CD4-positive, alpha-beta T cell treated with Interleukin-10 for 1 hour (primary cell): ENCODE measurements around the gene MTA3.
"Not testable (repeated sequence)": the region's sequence is repeated elsewhere in the genome, so short reads cannot be mapped to it uniquely, and the experiment has no call there.

Experiments
- DNase-seq: peaks from one replicate; pipeline ENCODE4 v3.0.0-alpha.2; 2020

MTA3 gene

DNA sequence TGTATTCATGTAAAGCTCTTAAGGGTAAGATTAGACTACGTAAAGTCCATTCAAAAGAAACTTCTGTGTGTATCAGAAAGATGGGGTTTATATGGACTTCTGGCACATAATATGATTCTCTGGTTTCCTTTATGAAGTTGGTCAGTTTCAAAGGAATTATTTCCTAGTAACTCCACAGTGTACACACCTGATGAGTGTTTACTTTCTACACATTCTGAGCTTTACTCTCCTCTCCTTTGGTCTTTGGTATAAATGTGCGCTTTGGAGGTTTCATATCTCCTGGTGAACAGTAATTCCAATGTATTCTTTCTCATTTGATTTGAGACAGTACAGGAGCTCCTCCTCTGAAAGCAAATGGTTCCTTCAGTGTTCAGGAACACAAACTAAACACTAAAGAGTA lies 107.4 kb downstream of the MTA3 start:
- DNase-seq = no peak

DNA sequence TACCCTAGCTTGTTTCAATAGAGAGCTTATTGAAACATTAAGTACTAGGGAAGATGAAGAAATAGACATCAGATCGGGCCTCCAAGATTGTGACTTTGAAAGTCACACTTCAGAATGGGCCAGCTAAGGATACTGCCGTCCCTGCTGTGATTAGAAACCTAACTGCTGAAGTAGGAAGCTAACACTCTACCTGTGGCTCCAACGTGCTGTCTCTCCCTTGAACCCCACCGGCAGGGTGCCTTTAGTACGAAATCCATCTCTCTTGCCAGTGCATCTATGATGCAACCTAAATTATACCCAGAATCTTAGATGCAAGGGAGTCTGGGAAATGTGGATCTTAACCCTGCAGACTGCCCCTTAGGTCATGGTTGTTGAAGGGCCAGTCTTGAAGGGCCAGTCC lies 116.9 kb downstream of the MTA3 start:
- no peak for DNase-seq

DNA sequence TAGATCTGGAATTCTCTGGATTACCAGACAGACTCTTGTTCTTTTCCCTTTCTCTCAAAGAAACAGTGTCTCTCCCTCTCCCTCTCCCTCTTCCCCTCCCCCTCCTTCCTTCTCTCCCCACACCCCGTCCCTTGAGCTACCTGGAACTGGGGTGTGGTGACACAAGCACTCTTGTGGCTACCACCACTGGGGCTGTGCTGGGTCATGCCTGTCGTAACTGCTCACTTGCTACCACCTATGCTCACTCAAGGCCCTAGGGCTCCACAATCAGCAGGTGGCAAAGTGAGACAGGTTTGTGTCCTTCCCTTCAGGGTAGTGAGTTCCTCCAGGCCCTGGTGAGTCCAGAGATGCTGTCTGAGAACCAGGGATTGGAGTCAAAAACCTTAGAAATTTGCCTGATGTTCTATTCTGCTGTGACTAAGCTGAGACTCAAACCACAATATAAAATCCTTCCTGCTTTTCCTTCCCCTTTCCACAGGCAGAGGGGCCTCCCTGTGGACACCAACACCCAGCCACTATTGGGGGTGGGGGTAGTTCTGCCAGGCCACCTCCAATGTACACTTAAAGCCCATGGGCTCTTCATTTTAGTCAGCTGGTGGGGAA lies 124.7 kb downstream of the MTA3 start:
- no peak for DNase-seq

DNA sequence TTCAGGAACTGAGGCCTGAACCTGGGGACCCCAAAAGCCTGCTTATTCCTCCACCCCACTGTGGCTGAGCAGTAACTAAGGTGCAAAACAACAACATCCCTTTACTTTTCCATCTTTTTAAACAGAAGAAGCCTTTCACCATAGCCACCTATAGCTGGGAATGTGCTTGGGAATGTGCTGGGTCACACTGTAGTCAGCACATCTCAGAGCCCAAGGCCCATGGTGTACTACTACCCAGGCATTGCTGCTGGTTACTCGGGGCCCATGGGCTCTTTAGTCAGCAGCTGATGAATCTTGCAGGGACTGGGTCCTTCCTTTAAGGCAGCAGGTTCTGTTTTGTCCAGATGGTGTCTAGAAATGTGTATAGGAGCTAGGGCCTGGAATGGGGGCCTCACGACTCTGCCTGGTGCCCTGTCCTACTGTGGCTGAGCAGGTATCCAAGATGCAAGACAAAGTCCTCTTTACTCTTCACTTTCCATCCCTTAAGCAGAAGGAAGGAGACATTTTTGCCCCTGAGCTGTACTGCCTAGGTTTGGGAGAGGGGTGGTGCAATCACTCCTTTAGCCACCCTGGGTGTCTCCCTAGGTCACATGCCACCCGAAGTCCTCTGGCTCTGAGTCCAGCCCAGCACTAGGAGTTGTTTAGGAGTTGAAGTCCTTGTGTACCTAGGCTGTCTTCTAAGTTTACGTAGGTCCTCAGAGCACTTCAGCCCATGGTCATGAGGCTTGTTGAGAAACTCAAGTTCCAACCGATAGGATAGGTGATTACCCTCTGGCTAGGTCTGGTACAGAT lies 125.5 kb downstream of the MTA3 start:
- DNase-seq = no peak

DNA sequence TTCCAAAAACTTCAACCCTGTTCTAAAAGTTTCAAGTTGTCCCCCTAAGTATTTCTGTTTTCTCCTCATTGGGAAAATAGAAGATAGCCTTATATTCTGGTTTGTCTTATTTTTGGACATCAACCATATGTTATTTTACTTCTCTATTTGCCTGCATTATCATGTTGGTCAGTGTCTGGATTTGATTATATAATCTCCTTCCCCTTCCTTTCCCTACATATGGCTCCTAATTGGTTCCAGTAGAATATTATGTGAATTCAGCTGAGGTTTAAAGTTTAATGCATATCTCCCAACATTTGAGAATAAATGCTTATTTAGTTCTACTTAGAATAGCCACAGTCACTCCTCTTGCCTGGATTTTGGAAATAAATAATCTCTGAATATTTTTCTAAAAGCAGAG lies 128.6 kb downstream of the MTA3 start:
- no peak for DNase-seq

DNA sequence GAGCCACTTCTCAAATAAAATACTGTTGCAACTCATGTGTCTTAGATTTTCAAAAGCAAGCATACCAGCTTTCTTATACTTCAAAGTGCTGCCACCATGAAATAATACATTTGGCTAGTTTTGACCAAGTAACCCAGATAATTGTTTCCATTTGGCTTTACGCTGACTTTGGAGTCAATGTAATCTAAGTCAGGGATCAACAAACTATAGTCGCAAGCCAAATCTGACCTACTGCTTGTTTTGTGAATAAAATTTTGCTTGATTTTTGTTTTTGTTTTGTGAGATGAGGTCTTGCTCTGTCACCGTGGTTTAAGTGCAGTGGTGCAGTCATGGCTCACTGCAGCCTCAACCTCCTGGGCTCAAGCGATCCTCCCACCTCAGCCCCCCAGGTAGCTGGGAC lies 130.5 kb downstream of the MTA3 start:
- no peak for DNase-seq

DNA sequence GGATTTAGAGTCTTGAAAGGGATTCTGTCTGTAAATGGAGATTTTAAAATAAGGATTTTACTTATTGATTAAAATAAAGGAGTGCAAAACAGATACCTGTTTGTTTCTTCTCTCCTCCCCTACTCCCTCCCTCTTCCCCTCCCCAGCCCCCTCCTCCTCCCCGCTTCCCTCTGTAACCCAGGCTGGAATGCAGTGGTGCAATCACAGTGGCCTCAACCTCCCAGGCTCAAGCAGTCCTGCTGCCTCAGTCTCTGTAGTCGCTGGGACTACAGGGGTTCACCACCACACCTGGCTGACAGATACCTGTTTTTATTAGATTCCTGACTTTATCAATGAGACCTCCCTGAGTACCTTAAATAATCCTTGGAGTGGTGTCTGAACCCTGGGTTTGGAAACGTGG lies 138.4 kb downstream of the MTA3 start:
- no peak for DNase-seq

DNA sequence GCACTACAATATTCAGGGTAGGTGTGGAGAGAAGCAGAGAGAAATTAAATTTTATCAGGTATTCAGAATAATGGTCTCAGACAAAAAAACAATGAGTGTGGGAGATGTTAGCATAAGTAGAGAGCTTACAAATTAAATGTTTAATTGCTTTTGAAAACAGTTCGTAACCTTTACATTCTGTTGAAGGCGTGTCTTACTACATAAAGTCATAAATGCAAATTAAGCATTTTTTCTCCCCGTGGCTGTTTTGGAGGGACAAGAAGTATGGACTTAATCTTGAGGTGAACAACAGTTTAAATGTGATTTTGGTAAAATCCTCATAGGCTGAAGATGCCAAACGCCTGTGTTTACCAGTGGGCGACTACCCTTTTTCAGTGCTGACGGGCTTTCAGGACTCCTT lies 139.7 kb downstream of the MTA3 start:
- no peak for DNase-seq

DNA sequence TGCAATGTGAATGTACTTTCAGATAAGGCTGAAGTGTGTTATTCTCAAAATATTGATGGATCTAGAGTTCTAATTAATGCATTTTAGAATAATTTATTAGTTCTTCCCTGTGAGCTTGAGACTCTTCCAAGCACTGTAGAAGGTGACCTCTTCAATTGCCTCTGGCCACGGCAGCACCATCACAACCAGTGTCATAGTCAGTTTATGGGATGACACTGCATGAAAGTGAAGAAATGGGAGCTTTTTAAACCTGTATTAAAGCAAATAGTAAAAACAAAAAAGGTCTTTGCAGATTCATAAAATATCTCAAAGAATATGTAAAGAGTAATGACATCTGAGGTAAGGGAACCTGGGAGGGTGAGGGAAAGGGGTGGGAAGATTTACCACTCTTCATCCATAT lies 143.5 kb downstream of the MTA3 start:
- no peak for DNase-seq

DNA sequence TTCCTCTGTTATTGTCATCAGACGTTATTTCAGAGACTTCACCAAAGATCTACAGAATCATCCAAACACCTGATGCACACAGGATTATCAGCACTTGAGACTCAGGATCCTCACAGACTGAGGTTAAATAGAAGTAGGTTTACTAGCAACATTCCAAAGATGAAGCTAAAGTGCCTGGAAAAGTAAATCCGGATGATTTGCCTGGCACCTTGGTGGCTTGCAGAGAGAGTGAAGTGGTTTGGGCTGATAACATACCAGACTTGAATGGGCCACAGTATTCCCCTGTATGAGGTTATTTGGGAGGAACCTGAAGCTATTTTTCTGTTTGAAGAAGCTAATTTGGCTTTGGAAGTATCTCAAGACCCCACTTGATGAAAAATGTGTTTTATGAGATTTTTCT lies 144.5 kb downstream of the MTA3 start:
- DNase-seq = no peak

DNA sequence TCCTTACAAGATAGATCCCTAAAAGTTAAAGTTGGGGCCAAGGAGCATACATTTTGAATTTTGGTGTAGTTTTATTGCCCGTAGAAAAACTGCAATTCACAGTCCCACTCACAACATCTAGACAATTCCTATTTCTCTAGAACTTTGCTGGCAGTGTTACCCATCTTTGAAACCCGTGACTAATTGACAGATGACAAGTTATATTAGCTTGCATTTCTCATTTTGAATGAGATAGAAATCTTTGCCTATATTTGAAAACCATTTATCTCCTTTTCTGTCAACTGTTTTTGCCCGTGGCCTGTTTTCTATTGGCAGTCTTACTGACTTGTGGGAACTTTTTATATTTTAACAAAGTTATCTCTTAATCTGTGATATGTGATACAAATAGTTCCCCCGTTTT lies 145.5 kb downstream of the MTA3 start:
- no peak for DNase-seq

DNA sequence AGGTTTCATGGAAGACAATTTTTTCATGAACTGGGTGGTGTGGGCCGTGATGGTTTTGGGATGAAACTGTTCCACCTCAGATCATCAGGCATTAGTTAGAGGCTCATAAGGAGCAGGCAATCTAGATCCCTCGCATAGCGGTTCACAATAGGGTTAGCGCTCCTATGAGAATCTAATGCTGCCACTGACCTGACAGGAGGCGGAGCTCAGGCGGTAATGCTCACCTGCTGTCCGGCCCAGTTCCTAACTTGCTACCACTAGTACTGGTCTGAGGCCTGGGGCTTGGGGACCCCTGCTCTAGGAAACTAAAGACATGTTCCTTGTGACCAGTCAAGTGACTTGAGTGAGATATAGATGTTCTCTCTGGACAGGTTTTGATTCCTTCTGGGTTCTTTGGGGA lies 146.3 kb downstream of the MTA3 start:
- DNase-seq = no peak

DNA sequence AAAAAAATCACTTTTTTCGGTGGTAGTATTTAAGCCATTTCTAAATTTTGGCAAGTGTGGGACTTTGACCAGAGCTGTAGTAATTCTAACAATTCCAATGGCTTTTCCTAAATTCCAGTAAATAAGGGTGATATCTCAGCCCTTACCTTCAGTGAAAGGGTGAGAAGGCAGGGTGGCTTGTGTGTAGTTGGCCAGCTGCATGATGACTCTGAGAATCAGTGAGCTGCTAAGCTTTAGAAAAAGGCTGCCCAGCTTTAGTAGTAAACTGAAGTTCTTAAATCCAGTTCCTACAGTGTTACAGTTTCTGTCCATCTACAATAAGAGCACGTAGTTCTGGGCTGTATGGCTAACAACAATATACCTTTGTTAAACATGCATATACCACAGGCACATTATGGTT lies 153.5 kb downstream of the MTA3 start:
- no peak for DNase-seq

DNA sequence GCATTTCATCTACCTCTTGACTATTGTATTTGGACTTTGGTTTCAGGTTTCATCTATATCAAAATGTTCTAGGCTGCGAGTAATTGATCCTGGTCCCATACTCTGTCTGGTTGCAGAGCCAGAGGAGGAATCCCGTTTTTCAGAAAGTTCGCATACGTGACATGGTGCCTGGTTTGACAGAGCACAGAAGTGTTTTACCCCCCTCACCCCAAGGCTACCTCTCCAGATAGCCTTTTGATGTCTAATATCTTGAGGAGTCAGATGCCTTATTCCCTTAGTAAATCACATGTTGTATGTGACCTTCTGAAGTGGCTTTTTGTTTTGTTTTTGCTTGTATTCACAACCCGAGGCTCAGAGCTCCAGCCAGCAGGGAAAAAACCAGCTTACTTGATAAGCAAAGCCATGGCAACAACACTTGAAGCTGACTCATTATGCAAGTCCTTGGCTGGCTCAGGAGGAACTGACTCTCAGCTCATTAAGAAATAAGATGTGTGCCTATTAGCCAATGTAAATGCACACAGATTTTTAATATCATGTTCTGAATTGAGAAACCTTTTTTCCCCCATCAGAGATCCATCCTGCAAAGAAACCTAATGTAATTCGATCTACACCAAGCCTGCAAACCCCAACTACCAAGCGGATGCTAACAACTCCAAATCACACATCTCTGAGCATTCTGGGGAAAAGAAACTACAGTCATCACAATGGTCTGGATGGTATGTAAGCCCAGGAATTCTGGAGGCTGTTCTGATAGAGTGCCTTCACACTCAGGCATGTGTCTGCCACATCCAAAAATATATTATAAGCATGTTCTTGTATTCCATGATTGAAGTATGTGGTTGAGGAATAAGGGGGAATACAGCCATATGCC lies 154.1 kb downstream of the MTA3 start:
- DNase-seq = peak; percentile 28

DNA sequence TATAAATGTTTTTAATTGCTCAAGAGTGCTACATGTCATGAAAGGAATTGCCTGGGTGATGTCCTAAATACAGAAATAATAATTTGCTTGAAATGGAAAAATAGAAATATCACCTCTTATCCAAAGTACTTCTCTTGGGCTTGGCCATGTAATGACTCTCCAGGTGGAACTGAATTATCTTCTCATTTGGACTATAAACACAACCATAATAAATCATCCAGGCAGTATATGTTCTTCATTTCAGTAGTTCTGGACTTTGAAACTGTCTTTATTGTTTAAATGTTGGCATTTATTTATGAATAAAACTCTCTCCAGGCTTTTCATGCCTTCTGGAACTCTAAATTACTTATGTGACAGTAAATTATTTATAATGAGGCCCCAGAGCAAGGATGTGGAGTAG lies 155.0 kb downstream of the MTA3 start:
- no peak for DNase-seq

DNA sequence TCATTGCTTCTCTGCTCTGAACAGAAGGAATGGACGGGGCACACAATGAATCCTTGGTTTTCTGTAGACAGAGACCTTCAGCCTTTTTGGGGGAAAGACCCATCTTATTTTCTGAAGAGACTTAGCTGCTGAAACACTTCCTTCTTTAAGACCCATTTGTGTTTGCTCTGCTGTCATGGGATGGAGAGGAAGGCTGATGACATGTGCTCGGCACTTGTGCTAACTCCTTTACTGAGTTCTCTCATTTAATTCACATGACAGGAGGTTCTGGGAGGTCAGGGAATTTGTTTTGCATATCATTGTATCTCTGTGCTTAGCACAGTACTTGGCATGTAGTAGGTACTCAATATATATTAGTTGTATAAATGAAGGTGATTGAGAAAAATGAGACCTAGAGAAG lies 156.5 kb downstream of the MTA3 start:
- DNase-seq = no peak

DNA sequence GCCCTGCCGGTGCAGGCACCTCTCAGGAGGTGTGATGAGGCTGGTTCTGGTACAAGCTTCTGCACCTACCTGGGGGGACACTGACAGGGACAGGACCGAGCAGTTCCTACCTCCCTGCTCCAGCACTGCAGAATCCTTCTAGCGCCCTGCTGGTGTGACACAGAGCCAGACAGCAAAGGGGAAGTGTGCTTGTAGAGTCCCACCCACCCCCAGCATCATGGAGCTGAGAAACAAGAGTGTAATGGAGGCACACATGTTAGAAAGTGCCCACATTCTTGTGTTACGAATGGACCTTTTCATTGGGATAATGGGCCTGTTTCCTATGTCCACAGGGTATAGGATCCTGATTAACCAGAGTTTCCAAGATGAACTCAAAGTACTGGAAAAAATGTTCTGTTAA lies 157.2 kb downstream of the MTA3 start:
- DNase-seq = no peak

DNA sequence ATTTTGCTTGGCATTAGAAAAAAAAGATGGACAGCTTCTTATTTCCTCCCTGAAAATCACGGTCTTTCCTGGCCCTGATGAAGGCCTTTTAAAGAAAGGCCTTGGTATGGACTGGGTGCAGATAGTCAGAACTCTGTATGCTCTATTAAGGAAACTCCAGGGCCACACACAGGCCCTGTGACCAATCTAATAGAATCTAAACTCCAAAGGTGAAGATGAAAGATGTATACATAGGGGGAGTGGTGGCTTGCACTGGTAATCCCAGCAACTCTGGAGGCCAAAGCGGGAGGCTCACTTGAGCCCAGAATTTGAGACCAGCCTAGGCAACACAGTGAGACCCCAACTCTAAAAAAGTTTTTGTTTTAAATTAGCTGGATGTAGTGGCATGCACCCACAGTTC lies 158.2 kb downstream of the MTA3 start:
- DNase-seq = no peak

DNA sequence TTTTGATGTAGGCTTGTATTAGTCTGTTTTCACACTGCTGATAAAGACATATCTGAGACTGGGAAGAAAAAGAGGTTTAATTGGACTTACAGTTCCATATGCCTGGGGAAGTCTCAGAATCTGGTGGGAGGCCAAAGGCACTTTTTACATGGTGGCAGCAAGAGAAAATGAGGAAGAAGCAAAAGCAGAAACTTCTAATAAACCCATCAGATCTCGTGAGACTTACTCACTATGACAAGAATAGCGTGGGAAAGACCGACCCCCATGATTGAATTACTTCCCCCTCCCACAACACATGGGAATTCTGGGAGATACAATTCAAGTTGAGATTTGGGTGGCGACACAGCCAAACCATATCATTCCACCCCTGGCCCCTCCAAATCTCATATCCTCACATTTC lies 162.9 kb downstream of the MTA3 start:
- DNase-seq = not testable (repeated sequence)

DNA sequence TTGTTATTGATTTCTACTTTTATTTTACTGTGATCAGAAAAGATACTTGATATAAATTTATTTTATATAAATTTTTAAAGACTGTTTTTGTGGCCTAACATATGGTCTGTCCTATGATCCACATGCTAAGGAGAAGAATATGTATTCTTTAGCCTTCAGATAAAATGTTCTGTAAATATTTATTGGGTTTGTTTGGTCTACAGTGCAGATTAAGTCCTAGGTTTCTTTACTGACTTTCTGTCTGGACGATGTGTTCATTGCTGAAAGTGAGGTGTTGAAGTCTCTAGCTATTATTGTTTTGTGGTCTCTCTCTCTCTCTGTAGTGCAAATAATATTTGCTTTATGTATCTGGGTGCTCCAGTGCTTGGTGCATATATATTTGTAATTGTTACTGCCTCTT lies 165.4 kb downstream of the MTA3 start:
- DNase-seq = no peak

DNA sequence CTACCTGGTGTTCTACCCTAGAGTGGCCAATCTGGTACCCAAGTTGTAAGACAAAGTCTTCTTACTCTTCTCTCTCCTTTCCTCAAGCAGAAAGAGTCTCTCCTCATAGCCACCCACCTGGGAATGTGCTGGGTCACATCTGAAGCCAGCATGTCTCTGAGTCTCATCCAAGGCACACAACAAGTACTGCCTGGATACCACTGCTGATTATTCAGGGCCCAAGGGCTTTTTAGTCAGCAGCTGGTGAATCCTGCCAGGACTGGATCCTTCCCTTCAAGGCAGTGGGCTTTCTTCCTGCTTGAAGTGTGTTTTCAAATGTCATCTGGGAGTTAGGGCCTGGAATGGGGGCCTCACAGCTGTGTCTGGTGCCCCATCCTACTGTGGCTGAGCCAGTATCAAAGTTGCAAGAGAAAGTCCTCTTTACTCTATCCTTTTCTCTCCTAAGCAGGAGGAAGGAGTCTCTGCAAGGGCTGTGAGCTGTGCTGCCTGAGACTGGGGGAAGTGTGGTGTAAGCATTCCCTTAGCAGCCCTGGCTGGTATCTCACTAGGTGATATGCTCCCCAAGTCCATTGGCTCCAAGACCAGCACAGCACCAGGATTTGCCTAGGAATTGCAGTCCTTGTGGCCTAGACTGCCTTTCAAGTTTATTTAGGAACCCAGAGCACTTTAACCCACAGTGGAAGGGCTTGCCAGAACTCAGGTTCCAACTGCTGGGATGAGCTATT lies 168.3 kb downstream of the MTA3 start:
- DNase-seq = no peak

DNA sequence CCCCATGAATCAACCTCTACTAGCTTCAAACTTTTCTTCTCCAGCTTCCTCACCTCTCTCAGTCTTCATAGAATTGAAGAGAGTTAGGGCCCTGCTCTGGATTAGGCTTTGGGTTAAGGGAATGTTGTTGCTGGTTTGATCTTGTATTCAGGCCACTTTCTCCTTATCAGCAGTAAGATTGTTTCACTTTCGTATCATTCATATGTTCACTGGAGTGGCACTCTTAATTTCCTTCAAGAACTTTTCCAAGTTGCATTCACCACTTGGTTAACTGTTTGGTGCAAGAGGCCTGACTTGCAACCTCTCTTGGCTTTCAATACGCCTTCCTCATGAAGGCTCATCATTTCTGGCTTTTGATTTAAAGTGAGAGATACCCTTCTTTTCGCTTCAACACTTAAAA lies 172.7 kb downstream of the MTA3 start:
- no peak for DNase-seq
